H1 (cell line): ENCODE data around the gene PI4KA. TPM values are rescaled to one million over a fixed set of nuclear protein-coding genes. Genes with fewer than 3 reads are reported as not detected.
"Not testable (repeated sequence)": the region's sequence is repeated elsewhere in the genome, so short reads cannot be mapped to it uniquely, and the experiment has no call there.

Source experiments
- CTCF ChIA-PET: fragments of 300-600 bp; sonication (Branson Sonifier 250); formaldehyde crosslinking; loops from one replicate; lab custom pipeline; 2021; ENCODE audit not compliant: partially characterized antibody; lab: Charles Lee
- POLR2A ChIA-PET: fragments of 300-600 bp; sonication (Branson Sonifier 250); formaldehyde crosslinking; loops from one replicate; lab custom pipeline; 2021; ENCODE audit warnings: inconsistent platforms; ENCODE audit not compliant: partially characterized antibody; lab: Charles Lee
- DNase-seq, 2 experiments: peaks; one replicate each; pipeline versions ENCODE4 v3.0.0 to v3.0.0-alpha.2; 2010 to 2022; ENCODE audit warnings: low spot score in 2 of 2, low read depth in 1 of 2, mixed read lengths in 1 of 2
- FAIRE-seq: peaks from 2 replicates; lab custom pipeline; 2011; peaks lifted over from hg19 to GRCh38; lab: Jason Lieb, UNC
- H2AFZ ChIP-seq: 2 replicates; pipeline ENCODE4 v1.8.1; 2012; ENCODE audit warnings: low read length, inconsistent platforms
- H2AK5ac ChIP-seq: 2 replicates; pipeline ENCODE4 v1.6.1; 2013; ENCODE audit warnings: low read depth, low read length
- H2BK120ac ChIP-seq: replicated peaks from 2 replicates; pipeline ENCODE3; 2013; ENCODE audit warnings: low read depth, low read length, inconsistent platforms
- H2BK12ac ChIP-seq: 2 replicates; pipeline ENCODE4 v1.6.1; 2013; ENCODE audit warnings: low read depth, low read length
- H2BK15ac ChIP-seq: 2 replicates; pipeline ENCODE4 v1.6.1; 2013; ENCODE audit warnings: low read length
- H2BK20ac ChIP-seq: 2 replicates; pipeline ENCODE4 v1.6.1; 2013; ENCODE audit warnings: low read length
- H2BK5ac ChIP-seq: 2 replicates; pipeline ENCODE4 v1.6.1; 2013; ENCODE audit warnings: low read depth, low read length
- H3K14ac ChIP-seq: 2 replicates; pipeline ENCODE4 v1.6.1; 2013; ENCODE audit warnings: inconsistent platforms; ENCODE audit not compliant: insufficient read length
- H3K18ac ChIP-seq: 2 replicates; pipeline ENCODE4 v1.6.1; 2013; ENCODE audit warnings: low read length; ENCODE audit errors: extremely low read depth
- H3K23ac ChIP-seq: 2 replicates; pipeline ENCODE4 v1.6.1; 2013; ENCODE audit warnings: inconsistent platforms; ENCODE audit not compliant: insufficient read length
- H3K23me2 ChIP-seq: 2 replicates; pipeline ENCODE4 v1.6.1; 2013; ENCODE audit warnings: low read depth, low read length
- H3K27ac ChIP-seq: 2 replicates; pipeline ENCODE4 v1.6.1; 2011; ENCODE audit warnings: low read depth, low read length, inconsistent platforms
- H3K27me3 ChIP-seq, 4 experiments: replicated peaks in 1 of 4; 1 replicate in 1 of 4; 2 replicates in 3 of 4; pipeline versions ENCODE4 v1.6.1 to v1.8.1; 2011 to 2013; ENCODE audit warnings: low read length in 3 of 4, mild to moderate bottlenecking in 3 of 4, inconsistent platforms in 2 of 4, mixed read lengths in 2 of 4, moderate library complexity in 1 of 4; ENCODE audit not compliant: control insufficient read depth in 3 of 4, insufficient read depth in 3 of 4; ENCODE audit errors: extremely low read depth in 1 of 4
- H3K36me3 ChIP-seq, 4 experiments: 2 replicates each; pipeline versions ENCODE4 v1.6.1 to v1.8.1; 2011 to 2013; ENCODE audit warnings: mild to moderate bottlenecking in 4 of 4, low read length in 3 of 4, moderate library complexity in 2 of 4, control low read depth in 1 of 4, inconsistent platforms in 1 of 4; ENCODE audit not compliant: insufficient read depth in 4 of 4, control insufficient read depth in 2 of 4
- H3K4ac ChIP-seq: replicated peaks from 2 replicates; pipeline ENCODE3; 2013; ENCODE audit warnings: low read length, low read depth, mixed read lengths, inconsistent platforms; ENCODE audit not compliant: insufficient read length
- H3K4me1 ChIP-seq, 4 experiments: replicated peaks in 1 of 4; 1 replicate in 1 of 4; 2 replicates in 3 of 4; pipeline versions ENCODE4 v1.6.1 to v1.8.1; 2011 to 2013; ENCODE audit warnings: low read length in 3 of 4, inconsistent platforms in 2 of 4, mixed read lengths in 1 of 4; ENCODE audit not compliant: insufficient read depth in 4 of 4, control insufficient read depth in 3 of 4
- H3K4me2 ChIP-seq, 2 experiments: 2 replicates each; pipeline versions ENCODE4 v1.6.1 to v1.8.1; 2011 to 2013; ENCODE audit warnings: low read depth in 2 of 2, low read length in 2 of 2, control low read depth in 1 of 2, inconsistent platforms in 1 of 2, mild to moderate bottlenecking in 1 of 2; ENCODE audit not compliant: insufficient read depth in 1 of 2
- H3K4me3 ChIP-seq, 4 experiments: fragments of 200-600, 300-600 bp in 1 of 4; sonication (generic), shearing (Covaris generic), sonication (Bioruptor Twin) in 1 of 4; 2 replicates each; pipeline versions ENCODE4 v1.5.1 to v1.8.1; 2011 to 2016; ENCODE audit warnings: low read length in 4 of 4, low read depth in 3 of 4, control low read depth in 2 of 4, inconsistent platforms in 2 of 4, mild to moderate bottlenecking in 2 of 4, mixed read lengths in 1 of 4, moderate library complexity in 1 of 4; ENCODE audit not compliant: insufficient read depth in 2 of 4; ENCODE audit errors: extremely low read depth in 1 of 4
- H3K56ac ChIP-seq: replicated peaks from 2 replicates; pipeline ENCODE3; 2013; ENCODE audit warnings: low read depth, mild to moderate bottlenecking, mixed read lengths, low read length, inconsistent platforms; ENCODE audit not compliant: insufficient read length
- H3K79me1 ChIP-seq: 2 replicates; pipeline ENCODE4 v1.6.1; 2013; ENCODE audit warnings: low read depth, low read length, control low read depth
- H3K79me2 ChIP-seq, 2 experiments: 2 replicates each; pipeline versions ENCODE4 v1.6.1 to v1.8.1; 2012 to 2013; ENCODE audit warnings: low read length in 2 of 2, mild to moderate bottlenecking in 2 of 2, inconsistent platforms in 1 of 2; ENCODE audit not compliant: insufficient read depth in 2 of 2, control insufficient read depth in 1 of 2
- H3K9ac ChIP-seq, 4 experiments: replicated peaks in 1 of 4; 1 replicate in 1 of 4; 2 replicates in 3 of 4; pipeline versions ENCODE4 v1.6.1 to v1.8.1; 2011 to 2013; ENCODE audit warnings: low read depth in 3 of 4, low read length in 3 of 4, control low read depth in 2 of 4, mild to moderate bottlenecking in 2 of 4, moderate library complexity in 2 of 4, inconsistent platforms in 1 of 4; ENCODE audit errors: extremely low read depth in 1 of 4
- H3K9me3 ChIP-seq, 2 experiments: 2 replicates each; pipeline versions ENCODE4 v1.6.1 to v1.8.1; 2012 to 2013; ENCODE audit warnings: mild to moderate bottlenecking in 2 of 2, moderate library complexity in 2 of 2, control low read depth in 1 of 2, inconsistent platforms in 1 of 2, low read depth in 1 of 2, low read length in 1 of 2, mixed read lengths in 1 of 2; ENCODE audit not compliant: insufficient read depth in 2 of 2
- H4K20me1 ChIP-seq, 2 experiments: replicated peaks in 1 of 2; 2 replicates each; pipeline versions ENCODE3 to v1.8.1; 2011 to 2013; ENCODE audit warnings: inconsistent platforms in 2 of 2, low read length in 2 of 2, mild to moderate bottlenecking in 1 of 2; ENCODE audit not compliant: insufficient read depth in 2 of 2, control insufficient read depth in 1 of 2
- H4K5ac ChIP-seq: 2 replicates; pipeline ENCODE4 v1.6.1; 2013; ENCODE audit warnings: low read length, low read depth, mixed read lengths, inconsistent platforms; ENCODE audit not compliant: insufficient read length
- H4K8ac ChIP-seq: 2 replicates; pipeline ENCODE4 v1.8.0; 2013; ENCODE audit warnings: mild to moderate bottlenecking, moderate library complexity, low read length, inconsistent platforms; ENCODE audit not compliant: insufficient read depth; ENCODE audit errors: extremely low read depth
- H4K91ac ChIP-seq: replicated peaks from 2 replicates; pipeline ENCODE3; 2013; ENCODE audit warnings: low read length, mixed read lengths, inconsistent platforms; ENCODE audit not compliant: insufficient read length
- WGBS, 2 experiments: shearing (Covaris generic) in 1 of 2; methylation state at CpG; one replicate each; pipeline versions ENCODE4 v1.1.6 to v1.1.7; 2013 to 2015; ENCODE audit warnings: low lambda C conversion rate in 2 of 2, mixed read lengths in 2 of 2, inconsistent platforms in 1 of 2, low coverage in 1 of 2, missing lambda C conversion rate in 1 of 2; ENCODE audit not compliant: insufficient replicate concordance in 2 of 2, insufficient coverage in 1 of 2, insufficient read length in 1 of 2; ENCODE audit errors: extremely low coverage in 1 of 2, missing lambda C conversion rate in 1 of 2; 5-methylcytosine and 5-hydroxymethylcytosine counted together
- polyA plus RNA-seq, 7 experiments: library from polyadenylated mRNA; depleted of rRNA in 3 of 7; stranded (reverse) in 5 of 7; unstranded in 2 of 7; fragments of >200 nt in 5 of 7; fragments of 200-250 nt in 2 of 7; gene quantifications; 1 replicate in 5 of 7; 2 replicates in 1 of 7; 4 replicates in 1 of 7; pipeline versions ENCODE4 v1.2.1 to v1.2.3, GENCODE V29; 2011 to 2013; ENCODE audit warnings: missing spikeins in 2 of 7, mixed read lengths in 2 of 7
- total RNA-seq: library from RNA; stranded (reverse); fragmentation: NEBNext Ultra II Directional; extraction: Animal tissue kit (Norgen Biotek cat#: 25700); gene quantifications from 2 replicates; pipeline ENCODE4 v1.2.1, GENCODE V29; 2021

The PI4KA gene
- total and polyA plus RNA-seq, 2 of the 8 experiments (the other 6 are each of a cell fraction or from before 2014, with no cell fraction given) = 22.5 to 37.7 TPM

GRCh38 chr22:20901093-20902033 is 42.8 kb upstream of the PI4KA start:
- not testable (repeated sequence) for H3K14ac ChIP-seq, H2BK120ac ChIP-seq, H2AFZ ChIP-seq, H3K4me1 ChIP-seq, H4K8ac ChIP-seq, H3K79me1 ChIP-seq, H3K36me3 ChIP-seq, H3K4ac ChIP-seq, H4K5ac ChIP-seq, H3K23me2 ChIP-seq, H2BK20ac ChIP-seq, H3K4me2 ChIP-seq, H3K56ac ChIP-seq, H2AK5ac ChIP-seq, H4K91ac ChIP-seq, H3K4me3 ChIP-seq, H3K18ac ChIP-seq, H4K20me1 ChIP-seq, H3K79me2 ChIP-seq, H2BK15ac ChIP-seq, DNase-seq, H2BK5ac ChIP-seq, H2BK12ac ChIP-seq, H3K23ac ChIP-seq, H3K9ac ChIP-seq, H3K27me3 ChIP-seq, H3K27ac ChIP-seq, FAIRE-seq, H3K9me3 ChIP-seq
- POLR2A ChIA-PET = interaction anchor here (0.7 to 1.0 kb wide), 3 partner anchors 22 to 93 kb away, joined by 3 to 4 read pairs (median 4); no protein-coding TSS in a partner anchor
- 80% methylated on average over 17 of the region's 18 CpGs; no CpG with 5 or more reads in 1 of the 2 experiments for WGBS, 2 experiments
- CTCF ChIA-PET = interaction anchor here (1.1 to 1.9 kb wide), 4 partner anchors 10 to 18 kb away, joined by 3 to 7 read pairs (median 4); partner anchors contain the start of gene CRKL
